IMR-90 (cell line): ENCODE data around the gene TPM3. TPM values are rescaled to one million over a fixed set of nuclear protein-coding genes. Genes with fewer than 3 reads are reported as not detected.

ENCODE experiments used
- ATAC-seq: fragments of 200-7000 bp; cut with Tn5 transposase; 2 replicates; pipeline ENCODE4 v1.9.1; 2020; ENCODE audit warnings: low read depth, mild to moderate bottlenecking, moderate library complexity
- BruUV-seq: library from RNA; stranded (reverse); fragments of 400-500 nt; replicated peaks from 2 replicates; lab custom pipeline; 2021; lab: Mats Ljungman, UMichigan
- CTCF ChIA-PET: fragments of 300-600 bp; formaldehyde crosslinking; extraction: SDS; loops from one replicate; lab custom pipeline; 2021; ENCODE audit warnings: antibody characterized with exemption; lab: Yijun Ruan, JAX
- POLR2A ChIA-PET: fragments of 300-600 bp; sonication (Branson Sonifier 250); formaldehyde crosslinking; loops from one replicate; lab custom pipeline; 2022; ENCODE audit warnings: antibody characterized with exemption; ENCODE audit not compliant: unreplicated experiment; lab: Charles Lee
- DNase-seq: peaks from one replicate; pipeline ENCODE4 v3.0.0; 2013
- H2AFZ ChIP-seq: replicated peaks from 2 replicates; pipeline ENCODE3; 2013; ENCODE audit warnings: low read length, mild to moderate bottlenecking; ENCODE audit not compliant: poor library complexity
- H2AK5ac ChIP-seq: 2 replicates; pipeline ENCODE4 v1.6.1; 2013; ENCODE audit warnings: low read depth, low read length, inconsistent platforms
- H2AK9ac ChIP-seq: replicated peaks from 2 replicates; pipeline ENCODE3; 2013; ENCODE audit warnings: mild to moderate bottlenecking, low read depth, low read length, moderate library complexity; ENCODE audit not compliant: poor library complexity
- H2BK120ac ChIP-seq: 2 replicates; pipeline ENCODE4 v1.6.1; 2013; ENCODE audit warnings: low read depth, low read length, inconsistent platforms
- H2BK15ac ChIP-seq: 3 replicates; pipeline ENCODE4 v1.6.1; 2013; ENCODE audit warnings: low read depth, low read length, inconsistent platforms
- H2BK20ac ChIP-seq: 2 replicates; pipeline ENCODE4 v1.6.1; 2013; ENCODE audit warnings: low read depth, mild to moderate bottlenecking, inconsistent platforms, low read length, moderate library complexity
- H2BK5ac ChIP-seq: 2 replicates; pipeline ENCODE4 v1.6.1; 2013; ENCODE audit warnings: mild to moderate bottlenecking, low read depth, low read length, inconsistent platforms; ENCODE audit not compliant: poor library complexity, severe bottlenecking
- H3K14ac ChIP-seq: replicated peaks from 2 replicates; pipeline ENCODE4 v1.6.1; 2013; ENCODE audit warnings: low read depth, low read length, inconsistent platforms
- H3K18ac ChIP-seq: 2 replicates; pipeline ENCODE4 v1.6.1; 2013; ENCODE audit warnings: low read depth, low read length, control low read depth
- H3K23ac ChIP-seq: 2 replicates; pipeline ENCODE4 v1.6.1; 2013; ENCODE audit warnings: low read depth, low read length, inconsistent platforms
- H3K27ac ChIP-seq: 2 replicates; pipeline ENCODE4 v1.5.1; 2013; ENCODE audit warnings: mild to moderate bottlenecking, control low read depth, low read length; ENCODE audit not compliant: insufficient read depth
- H3K27me3 ChIP-seq: 2 replicates; pipeline ENCODE4 v1.6.1; 2013; ENCODE audit warnings: low read length; ENCODE audit not compliant: control insufficient read depth, insufficient read depth
- H3K36me3 ChIP-seq: 2 replicates; pipeline ENCODE4 v1.6.1; 2013; ENCODE audit warnings: low read length, mixed read lengths; ENCODE audit not compliant: control insufficient read depth, insufficient read depth
- H3K4ac ChIP-seq: 2 replicates; pipeline ENCODE4 v1.6.1; 2013; ENCODE audit warnings: low read depth, low read length, inconsistent platforms
- H3K4me1 ChIP-seq: 2 replicates; pipeline ENCODE4 v1.6.1; 2013; ENCODE audit warnings: low read length, mixed read lengths; ENCODE audit not compliant: control insufficient read depth, insufficient read depth
- H3K4me2 ChIP-seq: 2 replicates; pipeline ENCODE4 v1.6.1; 2013; ENCODE audit warnings: low read depth, mild to moderate bottlenecking, control low read depth, low read length, moderate library complexity
- H3K4me3 ChIP-seq: 2 replicates; pipeline ENCODE4 v1.5.1; 2013; ENCODE audit warnings: low read depth, mild to moderate bottlenecking, control low read depth, low read length, moderate library complexity; ENCODE audit not compliant: insufficient read depth
- H3K56ac ChIP-seq: 2 replicates; pipeline ENCODE4 v1.6.1; 2013; ENCODE audit warnings: low read length, inconsistent platforms; ENCODE audit not compliant: insufficient read depth; ENCODE audit errors: extremely low read depth
- H3K79me1 ChIP-seq, 2 experiments: 2 replicates each; pipeline ENCODE4 v1.6.1; 2013; ENCODE audit warnings: low read length in 2 of 2, inconsistent platforms in 1 of 2, low read depth in 1 of 2
- H3K9ac ChIP-seq: 2 replicates; pipeline ENCODE4 v1.6.1; 2013; ENCODE audit warnings: low read depth, low read length, control low read depth
- H3K9me1 ChIP-seq: 2 replicates; pipeline ENCODE4 v1.6.1; 2013; ENCODE audit warnings: low read length, inconsistent platforms; ENCODE audit not compliant: insufficient read depth
- H3K9me3 ChIP-seq: 2 replicates; pipeline ENCODE4 v1.6.1; 2013; ENCODE audit warnings: low read length; ENCODE audit not compliant: control insufficient read depth, insufficient read depth
- H4K20me1 ChIP-seq: 2 replicates; pipeline ENCODE4 v1.6.1; 2013; ENCODE audit warnings: low read length, inconsistent platforms; ENCODE audit not compliant: insufficient read depth
- H4K5ac ChIP-seq: 2 replicates; pipeline ENCODE4 v1.6.1; 2013; ENCODE audit warnings: mild to moderate bottlenecking, low read depth, low read length, control low read depth
- H4K8ac ChIP-seq, 2 experiments: 2 replicates each; pipeline ENCODE4 v1.6.1; 2013; ENCODE audit warnings: low read depth in 2 of 2, low read length in 2 of 2, control low read depth in 1 of 2, inconsistent platforms in 1 of 2
- H4K91ac ChIP-seq: 2 replicates; pipeline ENCODE4 v1.6.1; 2013; ENCODE audit warnings: low read depth, low read length, inconsistent platforms; ENCODE audit not compliant: insufficient read depth
- CEBPB ChIP-seq: IDR thresholded peaks from 2 replicates; pipeline ENCODE4 v1.6.1; 2012; ENCODE audit warnings: low read depth, low read length, improper control_type of control experiment
- CHD1 ChIP-seq: IDR thresholded peaks from 2 replicates; pipeline ENCODE4 v1.6.1; 2012; ENCODE audit warnings: low read depth, low read length, improper control_type of control experiment
- MAFK ChIP-seq: IDR thresholded peaks from 2 replicates; pipeline ENCODE4 v1.6.1; 2012; ENCODE audit warnings: low read depth, low read length, improper control_type of control experiment
- MAZ ChIP-seq: IDR thresholded peaks from 2 replicates; pipeline ENCODE4 v1.6.1; 2012; ENCODE audit warnings: low read depth, mild to moderate bottlenecking, low read length, improper control_type of control experiment, moderate library complexity, borderline replicate concordance
- POLR2A ChIP-seq: IDR thresholded peaks from 2 replicates; pipeline ENCODE4 v1.6.1; 2012; ENCODE audit warnings: mild to moderate bottlenecking, low read depth, low read length
- RAD21 ChIP-seq: IDR thresholded peaks from 2 replicates; pipeline ENCODE4 v1.6.1; 2012; ENCODE audit warnings: low read length, improper control_type of control experiment
- RCOR1 ChIP-seq: IDR thresholded peaks from 2 replicates; pipeline ENCODE4 v1.6.1; 2012; ENCODE audit warnings: mild to moderate bottlenecking, low read length, improper control_type of control experiment; ENCODE audit not compliant: insufficient replicate concordance
- SMC3 ChIP-seq: fragments of 150-350 bp; IDR thresholded peaks from 2 replicates; pipeline ENCODE4 v1.6.1; 2016; ENCODE audit warnings: low read depth, mild to moderate bottlenecking, antibody characterized with exemption, low read length, moderate library complexity
- WGBS, 2 experiments: methylation state at CpG; one replicate each; pipeline versions ENCODE4 v1.1.5 to v1.1.7; 2013; ENCODE audit warnings: missing lambda C conversion rate in 2 of 2; ENCODE audit not compliant: insufficient read length in 1 of 2; ENCODE audit errors: extremely low coverage in 2 of 2; 5-methylcytosine and 5-hydroxymethylcytosine counted together
- dilution Hi-C: fragments of 300-500 bp; cut with HindIII; formaldehyde crosslinking; loops from one replicate; pipeline ENCODE4 v1.14.3; 2018; ENCODE audit warnings: low sequenced_read_pairs; ENCODE audit not compliant: unreplicated experiment
- in situ Hi-C: fragments of 300-500 bp; cut with MboI; formaldehyde crosslinking; loops from 3 replicates; pipeline ENCODE4 v1.14.3; 2019; ENCODE audit warnings: low sequenced_read_pairs, inconsistent platforms, mixed read lengths
- intact Hi-C: fragments of 100-400 bp; cut with micrococcal nuclease; formaldehyde crosslinking; loops from 2 replicates; pipeline ENCODE4 v1.10.0; 2022
- polyA plus RNA-seq, 3 experiments: library from polyadenylated mRNA; depleted of rRNA; stranded (reverse); fragments of >200 nt; gene quantifications; 2 replicates each; pipeline ENCODE4 v1.2.3, GENCODE V29; 2012; ENCODE audit warnings: low replicate concordance in 1 of 3
- total RNA-seq: library from RNA; depleted of rRNA; stranded (reverse); fragments of >200 nt; gene quantifications from 2 replicates; pipeline ENCODE4 v1.2.3, GENCODE V29; 2012
- TF ChIP-seq, protein P1 (sequence below): fragments of 150-350 bp; IDR thresholded peaks from 2 replicates; pipeline ENCODE4 v1.6.1; 2017; ENCODE audit warnings: mild to moderate bottlenecking, antibody characterized with exemption, low read length, low read depth

Gene TPM3
- total and polyA plus RNA-seq, 2 of the 4 experiments (the other 2 are of a cell fraction): 438 to 530 TPM

- Histone ChIP-seq H3K9me3 (no peaks in the 10 kb centered on the region), H2AFZ (no peak overlapping the region), H3K9ac (no peak overlapping the region), H3K79me1 (peaks cover 19 to 51% of the 10 kb centered on the region in 2 experiments), H3K14ac (no peak overlapping the region), H3K27me3 (no peaks in the 10 kb centered on the region), H3K4me3 (no peak overlapping the region), H3K4me1 (no peaks in the 10 kb centered on the region), H3K18ac (no peak overlapping the region), H4K8ac (no peak overlapping the region), H2BK15ac (no peak overlapping the region), H2AK5ac (no peak overlapping the region), H3K4ac (no peak overlapping the region), H3K56ac (no peak overlapping the region), H4K20me1 (peaks cover 26% of the 10 kb centered on the region; the same call in 1 of the 2 replicates), H2BK20ac (no peak overlapping the region), H3K27ac (no peak overlapping the region), H4K91ac (no peak overlapping the region), H4K5ac (no peak overlapping the region), H3K9me1 (no peaks in the 10 kb centered on the region; the same call in 1 of the 2 replicates), H3K36me3 (peaks cover 61% of the 10 kb centered on the region), H2BK5ac (no peak overlapping the region), H3K23ac (no peak overlapping the region), H2BK120ac (no peak overlapping the region), H2AK9ac (no peak overlapping the region), H3K4me2 (no peak overlapping the region)
- BruUV-seq: no TSS peak
- intact Hi-C loops: no loop called here
- DNase-seq (no peak), ATAC-seq (no peak)
- POLR2A ChIA-PET: no interaction called here
- dilution Hi-C loops: no loop called here
- CTCF ChIA-PET: no interaction called here
- WGBS, 2 experiments: 100% methylated on average over 1 of the region's 2 CpGs; no CpG with 5 or more reads in 1 of the 2 experiments
- TF ChIP-seq MAZ (no peak), CHD1 (no peak), POLR2A (no peak), RCOR1 (no peak), RAD21 (no peak), SMC3 (no peak), MAFK (no peak), CEBPB (no peak)
- TF ChIP-seq, protein P1, sequence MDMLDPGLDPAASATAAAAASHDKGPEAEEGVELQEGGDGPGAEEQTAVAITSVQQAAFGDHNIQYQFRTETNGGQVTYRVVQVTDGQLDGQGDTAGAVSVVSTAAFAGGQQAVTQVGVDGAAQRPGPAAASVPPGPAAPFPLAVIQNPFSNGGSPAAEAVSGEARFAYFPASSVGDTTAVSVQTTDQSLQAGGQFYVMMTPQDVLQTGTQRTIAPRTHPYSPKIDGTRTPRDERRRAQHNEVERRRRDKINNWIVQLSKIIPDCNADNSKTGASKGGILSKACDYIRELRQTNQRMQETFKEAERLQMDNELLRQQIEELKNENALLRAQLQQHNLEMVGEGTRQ: no peak
- in situ Hi-C loops: no loop called here
These were observed 45.5 kb upstream of the TPM3 start for GRCh38 chr1:154237435-154237834.
